GM12873 (cell line): ENCODE measurements around the gene LOX.

Experiments
- CTCF ChIP-seq: IDR thresholded peaks from 2 replicates; pipeline ENCODE4 v1.5.1; 2012; ENCODE audit warnings: low read depth, mild to moderate bottlenecking, moderate library complexity, low read length, control low read depth; ENCODE audit not compliant: insufficient read depth; ENCODE audit errors: missing control alignments

Gene LOX

DNA sequence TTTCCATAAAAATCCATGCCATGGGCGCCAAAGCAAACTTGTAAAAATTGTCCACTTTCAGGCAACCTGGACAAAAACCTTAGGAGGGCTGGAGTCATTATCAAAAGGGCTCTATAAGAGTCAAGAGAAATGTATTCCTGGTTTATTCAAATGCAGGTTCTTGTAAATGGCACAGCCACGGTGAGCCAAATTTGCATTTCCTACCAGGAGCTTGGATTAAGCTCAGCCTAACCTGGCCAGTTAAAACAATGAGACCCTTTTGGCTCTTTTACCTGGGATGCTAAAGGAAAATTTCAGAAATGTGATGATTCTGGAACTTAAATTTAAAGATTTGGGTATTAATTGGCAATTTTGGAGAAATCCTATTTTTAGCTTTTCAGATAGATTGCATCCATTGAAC lies 42.4 kb upstream of the LOX start:
- no peak for TF ChIP-seq CTCF

GRCh38 chr5:122119205-122119604 lies 41.1 kb upstream of the LOX start:
- no peak for TF ChIP-seq CTCF

DNA sequence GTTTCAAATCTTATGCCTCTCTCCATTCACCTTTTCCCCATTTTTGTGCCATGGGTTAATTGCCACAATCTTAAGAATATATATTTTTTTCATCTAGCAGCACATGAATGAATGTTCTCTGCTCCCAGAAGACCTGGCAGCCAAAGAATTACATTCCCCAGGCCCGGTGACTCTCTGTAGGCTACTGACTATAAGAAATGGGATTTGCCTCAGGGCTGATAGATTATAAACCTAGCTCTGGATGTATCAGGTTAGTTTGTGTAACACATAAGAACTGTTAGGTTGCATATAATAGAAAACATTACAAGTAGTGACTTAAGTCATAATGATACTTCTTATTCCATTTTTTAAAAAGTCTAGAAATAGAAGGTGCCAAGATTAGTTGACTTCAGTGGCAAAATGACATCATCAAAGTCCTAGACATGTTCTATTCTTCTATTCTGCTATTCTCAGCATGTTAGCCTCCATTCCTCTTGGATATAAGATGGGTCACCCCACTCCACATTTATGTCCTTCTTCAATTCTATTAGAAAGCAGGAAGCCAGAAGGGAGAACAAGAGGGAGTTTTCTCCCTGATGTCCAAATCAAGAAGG lies 40.4 kb upstream of the LOX start:
- no peak for TF ChIP-seq CTCF

GRCh38 chr5:122114501-122114900 lies 36.4 kb upstream of the LOX start:
- TF ChIP-seq CTCF = no peak

DNA sequence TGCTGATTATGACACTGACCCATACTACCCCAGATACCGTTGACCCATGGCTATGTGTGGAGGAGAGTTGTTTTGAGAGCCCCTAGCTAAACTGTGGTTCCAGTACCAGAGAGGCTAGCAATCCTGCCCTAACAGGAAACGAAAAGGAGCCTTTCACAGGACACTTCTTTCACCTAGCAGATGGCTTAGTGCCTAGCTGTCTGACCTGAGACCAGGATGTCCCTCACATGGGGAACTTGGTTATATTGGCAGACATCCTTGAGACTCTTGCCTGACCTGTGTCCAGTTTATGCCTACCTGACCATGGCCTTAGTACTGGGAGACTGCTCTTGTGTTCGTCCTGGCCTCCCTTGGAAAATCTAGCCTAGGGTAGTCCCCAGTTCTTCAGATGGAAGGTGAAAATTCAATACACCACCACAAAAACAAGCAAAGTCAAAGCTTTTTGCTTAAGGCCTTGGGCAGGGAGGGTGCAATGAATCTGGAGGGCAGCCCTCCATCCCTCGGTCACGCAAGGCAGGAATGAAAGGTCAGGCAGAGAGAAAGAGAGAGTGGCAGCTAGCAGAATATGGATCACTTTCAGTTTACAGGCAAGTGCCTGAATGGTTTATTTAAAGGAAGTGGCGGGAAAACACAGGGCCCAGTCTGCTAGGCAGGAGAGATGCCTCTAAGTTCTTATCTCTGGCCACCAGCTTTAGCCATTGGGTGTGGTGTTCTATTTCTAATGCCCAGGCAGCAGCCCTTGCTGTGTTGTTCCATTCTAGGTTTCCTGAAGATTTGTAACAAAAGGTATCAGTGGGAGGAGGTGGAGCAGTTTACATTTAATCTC lies 34.9 kb upstream of the LOX start:
- no peak for TF ChIP-seq CTCF

GRCh38 chr5:122112063-122112462 lies 34.0 kb upstream of the LOX start:
- no peak for TF ChIP-seq CTCF

- no peak for TF ChIP-seq CTCF
Measured at GRCh38 chr5:122111460-122111859, 33.4 kb upstream of the LOX start.
